Muscle of leg (tissue), 9 donors: ENCODE results near the gene NANOGP8. TPM values are rescaled to one million over a fixed set of nuclear protein-coding genes. Genes with fewer than 3 reads are reported as not detected.

ENCODE experiments used
- polyA plus RNA-seq, 8 donors: library from polyadenylated mRNA; unstranded; fragments of 120-200 nt; gene quantifications; one replicate each; pipeline versions ENCODE4 v1.2.1 to v1.2.3, GENCODE V29; 2013; ENCODE audit warnings: inconsistent platforms in 1 of 8, low replicate concordance in 1 of 8; ENCODE audit not compliant: insufficient read length in 8 of 8, insufficient read depth in 1 of 8
- total RNA-seq: library from RNA; stranded (reverse); fragments of 120-200 nt; gene quantifications from one replicate; pipeline ENCODE4 v1.2.4, GENCODE V29; 2013

The NANOGP8 gene
- total and polyA plus RNA-seq, 9 donors, result 0.19 to 0.27 TPM; not detected in 7

Other genes with a start within 250 kb of the NANOGP8 start
- 21.6 TPM for gene AQR, start 115.6 kb downstream of the NANOGP8 start, total RNA-seq
- 10 to 100 TPM; 16.8 to 22.9 (median 18.8) TPM for gene AQR, start 115.6 kb downstream of the NANOGP8 start, polyA plus RNA-seq
- gene ZNF770, start 97.0 kb downstream of the NANOGP8 start, total RNA-seq, result 22.3 TPM
- gene ZNF770, start 97.0 kb downstream of the NANOGP8 start, polyA plus RNA-seq, result 10 to 100 TPM; 14.8 to 26.2 (median 20.8) TPM